GM12878 (cell line): Measurements from ENCODE around the gene CUL9. TPM values are rescaled to one million over a fixed set of nuclear protein-coding genes. Genes with fewer than 3 reads are reported as not detected.
A peak's percentile ranks its signal among the peaks of the same experiment; 100 is the strongest.

Source experiments
- ASH2L ChIP-seq: fragments of 300-600, 200-600 bp; sonication (generic); IDR thresholded peaks from 2 replicates; pipeline ENCODE4 v1.6.1; 2017; ENCODE audit warnings: low read depth, mild to moderate bottlenecking, borderline replicate concordance
- BCL3 ChIP-seq: IDR thresholded peaks from 2 replicates; pipeline ENCODE4 v1.6.1; 2011; ENCODE audit warnings: borderline replicate concordance, low read depth, mild to moderate bottlenecking, moderate library complexity, low read length; ENCODE audit not compliant: insufficient read depth, poor library complexity, severe bottlenecking
- CHD1 ChIP-seq: IDR thresholded peaks from 2 replicates; pipeline ENCODE4 v1.6.1; 2012; ENCODE audit warnings: low read depth, low read length, improper control_type of control experiment
- CREM ChIP-seq: IDR thresholded peaks from 2 replicates; pipeline ENCODE4 v1.6.1; 2014; ENCODE audit warnings: antibody characterized with exemption, low read depth
- EGR1 ChIP-seq, 2 experiments: IDR thresholded peaks; 1 replicate in 1 of 2; 2 replicates in 1 of 2; pipeline ENCODE4 v1.6.1; 2011 to 2012; ENCODE audit warnings: low read depth in 2 of 2, low read length in 2 of 2, borderline replicate concordance in 1 of 2, mild to moderate bottlenecking in 1 of 2, moderate library complexity in 1 of 2
- IKZF2 ChIP-seq, 2 experiments: fragments of 450-650 bp; IDR thresholded peaks; 2 replicates each; pipeline ENCODE4 v1.6.1; 2017; ENCODE audit warnings: mild to moderate bottlenecking in 2 of 2, moderate library complexity in 2 of 2
- JUNB ChIP-seq: IDR thresholded peaks from 2 replicates; pipeline ENCODE4 v1.6.1; 2016; ENCODE audit warnings: antibody characterized with exemption, mild to moderate bottlenecking
- JUND ChIP-seq: IDR thresholded peaks from 2 replicates; pipeline ENCODE4 v1.6.1; 2012; ENCODE audit warnings: low read depth, mild to moderate bottlenecking, low read length, improper control_type of control experiment, moderate library complexity
- LARP7 ChIP-seq: fragments of 450-650 bp; IDR thresholded peaks from 2 replicates; pipeline ENCODE4 v1.6.1; 2017; ENCODE audit warnings: mild to moderate bottlenecking
- MAX ChIP-seq: IDR thresholded peaks from 2 replicates; pipeline ENCODE4 v1.6.1; 2012; ENCODE audit warnings: low read depth, low read length, improper control_type of control experiment
- NKRF ChIP-seq: fragments of 450-650 bp; conservative IDR thresholded peaks from 2 replicates; pipeline ENCODE4 v1.6.1; 2017; ENCODE audit warnings: mild to moderate bottlenecking, moderate library complexity
- NR2F1 ChIP-seq: fragments of 450-650 bp; conservative IDR thresholded peaks from 2 replicates; pipeline ENCODE4 v1.6.1; 2017; ENCODE audit warnings: mild to moderate bottlenecking
- NRF1 ChIP-seq: conservative IDR thresholded peaks from 2 replicates; pipeline ENCODE4 v1.6.1; 2011; ENCODE audit warnings: mild to moderate bottlenecking, low read depth, low read length, improper control_type of control experiment
- PAX8 ChIP-seq: fragments of 450-650 bp; IDR thresholded peaks from 2 replicates; pipeline ENCODE4 v1.6.1; 2017; ENCODE audit warnings: mild to moderate bottlenecking, moderate library complexity
- POLR2A ChIP-seq: IDR thresholded peaks from 2 replicates; pipeline ENCODE4 v1.6.1; 2011; ENCODE audit warnings: low read depth, mild to moderate bottlenecking, low read length
- POLR2AphosphoS2 ChIP-seq: IDR thresholded peaks from 2 replicates; pipeline ENCODE4 v1.6.1; 2011; ENCODE audit warnings: low read depth, mild to moderate bottlenecking, low read length, improper control_type of control experiment, moderate library complexity
- POLR2AphosphoS5 ChIP-seq: IDR thresholded peaks from 2 replicates; pipeline ENCODE4 v1.6.1; 2011; ENCODE audit warnings: mild to moderate bottlenecking, low read length, inconsistent platforms
- RCOR1 ChIP-seq: conservative IDR thresholded peaks from 2 replicates; pipeline ENCODE4 v1.6.1; 2012; ENCODE audit warnings: low read depth, low read length, improper control_type of control experiment
- SMARCA5 ChIP-seq: fragments of 450-650 bp; IDR thresholded peaks from 2 replicates; pipeline ENCODE4 v1.6.1; 2017; ENCODE audit warnings: mild to moderate bottlenecking
- SREBF2 ChIP-seq: IDR thresholded peaks from 2 replicates; pipeline ENCODE4 v1.6.1; 2012; ENCODE audit warnings: mild to moderate bottlenecking, low read length
- USF1 ChIP-seq: IDR thresholded peaks from 2 replicates; pipeline ENCODE4 v1.6.1; 2011; ENCODE audit warnings: borderline replicate concordance, low read depth, mild to moderate bottlenecking, moderate library complexity, mixed read lengths, low read length; ENCODE audit not compliant: insufficient read depth; ENCODE audit errors: extremely low read length
- ZBTB33 ChIP-seq: fragments of 450-650 bp; IDR thresholded peaks from 2 replicates; pipeline ENCODE4 v1.6.1; 2017; ENCODE audit warnings: mild to moderate bottlenecking
- ZNF384 ChIP-seq: IDR thresholded peaks from 2 replicates; pipeline ENCODE4 v1.6.1; 2012; ENCODE audit warnings: low read depth, mild to moderate bottlenecking, low read length, improper control_type of control experiment, borderline replicate concordance
- polyA plus RNA-seq, 11 experiments: library from polyadenylated mRNA; depleted of rRNA in 4 of 11; unstranded in 6 of 11; stranded (reverse) in 5 of 11; fragments of >200 nt; fragmentation: Nextera tagmentation in 4 of 11; fragmentation: Illumina TruSeq in 1 of 11; extraction: Ambion mirVana in 4 of 11; extraction: Trizol in 1 of 11; gene quantifications; 1 replicate in 1 of 11; 2 replicates in 10 of 11; pipeline versions ENCODE4 v1.2.1 to v1.2.3, GENCODE V29; 2011 to 2016; ENCODE audit warnings: inconsistent platforms in 2 of 11, missing spikeins in 2 of 11, low read depth in 1 of 11
- total RNA-seq, 4 experiments: library from RNA; depleted of rRNA in 3 of 4; stranded (reverse); fragments of >200 nt in 3 of 4; fragmentation: Illumina TruSeq in 1 of 4; extraction: Trizol in 1 of 4; gene quantifications; 2 replicates each; pipeline versions ENCODE4 v1.2.1 to v1.2.3, GENCODE V29; 2013 to 2021

Gene CUL9
- total and polyA plus RNA-seq, 10 of the 15 experiments (the other 5 are each of a cell fraction or from before 2014, with no cell fraction given) = 1.2 to 48.3 (median 17.2) TPM

GRCh38 chr6:43174263-43175112 is 7.5 kb upstream of the CUL9 start (continued):
- TF ChIP-seq NKRF (no peak), MAX (peak; percentile 57), POLR2AphosphoS2 (no peak), NR2F1 (0 out of 2 replicates have a peak, but pooled peaks have one; percentile 60), NRF1 (0 out of 2 replicates have a peak, but pooled peaks have one; percentile 29), ASH2L (no peak), CREM (peak; percentile 28; the same call in 1 of the 2 replicates), PAX8 (no peak), SREBF2 (no peak), CHD1 (no peak), USF1 (no peak), JUNB (peak; percentile 83), EGR1 (IDR thresholded peaks at IDR 0.05; ENCODE audit: borderline replicate concordance in 1 of 2, low read depth in 2 of 2, low read length in 2 of 2) (peak in 1 of 2 experiments; percentile 66; a peak in 1 of 3 replicates), ZNF384 (no peak), RCOR1 (no peak), BCL3 (no peak), IKZF2 (IDR thresholded peaks at IDR 0.05) (peak; percentile 58 to 82), LARP7 (no peak), JUND (peak; percentile 89), ZBTB33 (no peak), POLR2AphosphoS5 (peak; percentile 60), SMARCA5 (no peak), POLR2A (peak; percentile 61; the same call in 1 of the 2 replicates)
